Endothelial cell of umbilical vein (primary cell): ENCODE data around the gene ZNF616. TPM values are rescaled to one million over a fixed set of nuclear protein-coding genes. Genes with fewer than 3 reads are reported as not detected.

Experiments
- BruUV-seq: library from RNA; stranded (reverse); fragments of 400-500 nt; replicated peaks from 2 replicates; lab custom pipeline; 2021; lab: Mats Ljungman, UMichigan
- CTCF ChIA-PET: fragments of 300-600, 350-600 bp; sonication (Branson Sonifier 250); formaldehyde crosslinking; loops from one replicate; lab custom pipeline; 2021; ENCODE audit warnings: antibody characterized with exemption, inconsistent platforms; lab: Charles Lee
- POLR2A ChIA-PET: fragments of 300-600, 350-600 bp; sonication (Branson Sonifier 250); formaldehyde crosslinking; loops from one replicate; lab custom pipeline; 2021; ENCODE audit warnings: antibody characterized with exemption, inconsistent platforms; lab: Charles Lee
- DNase-seq: peaks from one replicate; pipeline ENCODE4 v3.0.0-alpha.2; 2011; ENCODE audit warnings: low read depth, low spot score
- FAIRE-seq: peaks from 2 replicates; lab custom pipeline; 2011; peaks lifted over from hg19 to GRCh38; lab: Jason Lieb, UNC
- H2AFZ ChIP-seq: 2 replicates; pipeline ENCODE4 v1.6.0; 2012; ENCODE audit warnings: low read depth, low read length, control low read depth, inconsistent platforms
- H3K27ac ChIP-seq: 2 replicates; pipeline ENCODE4 v1.5.1; 2011; ENCODE audit warnings: low read depth, mild to moderate bottlenecking, control low read depth, low read length, moderate library complexity; ENCODE audit not compliant: insufficient read depth
- H3K27me3 ChIP-seq, 2 experiments: 2 replicates each; pipeline versions ENCODE4 v1.6.0 to v1.6.1; 2011; ENCODE audit warnings: low read length in 2 of 2, mixed read lengths in 1 of 2; ENCODE audit not compliant: control insufficient read depth in 2 of 2, insufficient read depth in 2 of 2
- H3K36me3 ChIP-seq, 2 experiments: 2 replicates in 1 of 2; 3 replicates in 1 of 2; pipeline ENCODE4 v1.5.1; 2011; ENCODE audit warnings: low read length in 2 of 2, mild to moderate bottlenecking in 1 of 2, moderate library complexity in 1 of 2; ENCODE audit not compliant: control insufficient read depth in 2 of 2, insufficient read depth in 2 of 2; ENCODE audit errors: extremely low read depth in 1 of 2
- H3K4me1 ChIP-seq: 3 replicates; pipeline ENCODE4 v1.5.1; 2011; ENCODE audit warnings: mild to moderate bottlenecking, low read length; ENCODE audit not compliant: control insufficient read depth, insufficient read depth; ENCODE audit errors: extremely low read depth
- H3K4me2 ChIP-seq: 2 replicates; pipeline ENCODE4 v1.6.1; 2011; ENCODE audit warnings: low read length, control low read depth, mixed read lengths; ENCODE audit not compliant: insufficient read depth
- H3K4me3 ChIP-seq, 3 experiments: fragments of 200-600 bp in 1 of 3; sonication (generic), shearing (Covaris generic) in 1 of 3; replicated peaks in 1 of 3; 2 replicates each; pipeline ENCODE4 v1.5.1; 2011 to 2016; ENCODE audit warnings: control low read depth in 3 of 3, low read length in 3 of 3, mild to moderate bottlenecking in 2 of 3, inconsistent platforms in 1 of 3, low read depth in 1 of 3, moderate library complexity in 1 of 3; ENCODE audit not compliant: insufficient read depth in 1 of 3
- H3K79me2 ChIP-seq: 2 replicates; pipeline ENCODE4 v1.6.0; 2012; ENCODE audit warnings: low read length, inconsistent platforms; ENCODE audit not compliant: control insufficient read depth, insufficient read depth
- H3K9ac ChIP-seq: replicated peaks from 2 replicates; pipeline ENCODE3; 2011; ENCODE audit warnings: low read length, control low read depth; ENCODE audit not compliant: insufficient read depth; ENCODE audit errors: extremely low read depth
- H3K9me1 ChIP-seq: replicated peaks from 3 replicates; pipeline ENCODE4 v1.6.0; 2011; ENCODE audit warnings: mild to moderate bottlenecking, low read length; ENCODE audit not compliant: control insufficient read depth, insufficient read depth; ENCODE audit errors: extremely low read depth
- H3K9me3 ChIP-seq: replicated peaks from 2 replicates; pipeline ENCODE4 v1.5.1; 2012; ENCODE audit warnings: low read length, inconsistent platforms; ENCODE audit not compliant: control insufficient read depth, insufficient read depth
- H4K20me1 ChIP-seq: replicated peaks from 2 replicates; pipeline ENCODE3; 2011; ENCODE audit warnings: mild to moderate bottlenecking, low read length; ENCODE audit not compliant: control insufficient read depth, insufficient read depth; ENCODE audit errors: extremely low read depth
- EZH2 ChIP-seq: IDR thresholded peaks from 2 replicates; pipeline ENCODE4 v1.6.1; 2012; ENCODE audit warnings: borderline replicate concordance, low read depth, mild to moderate bottlenecking, moderate library complexity, low read length, inconsistent platforms; ENCODE audit not compliant: severe bottlenecking
- FOS ChIP-seq: IDR thresholded peaks from 2 replicates; pipeline ENCODE4 v1.6.1; 2011; ENCODE audit warnings: mild to moderate bottlenecking, low read length, moderate library complexity, borderline replicate concordance; ENCODE audit not compliant: insufficient read depth
- GATA2 ChIP-seq: IDR thresholded peaks from 2 replicates; pipeline ENCODE4 v1.7.0; 2011; ENCODE audit warnings: low read depth, mild to moderate bottlenecking, moderate library complexity, mixed read lengths, low read length; ENCODE audit not compliant: insufficient read length, insufficient read depth
- JUN ChIP-seq: IDR thresholded peaks from 2 replicates; pipeline ENCODE4 v1.6.1; 2011; ENCODE audit warnings: borderline replicate concordance, low read depth; ENCODE audit not compliant: insufficient read length, insufficient read depth
- MAX ChIP-seq: IDR thresholded peaks from 2 replicates; pipeline ENCODE4 v1.6.1; 2011; ENCODE audit not compliant: insufficient read depth, insufficient read length
- MYC ChIP-seq: IDR thresholded peaks from one replicate; pipeline ENCODE4 v1.6.1; 2011; ENCODE audit warnings: mild to moderate bottlenecking, low read depth, low read length
- POLR2A ChIP-seq: IDR thresholded peaks from 2 replicates; pipeline ENCODE4 v1.6.1; 2012; ENCODE audit warnings: low read depth, mild to moderate bottlenecking, control low read depth, low read length
- POLR2AphosphoS5 ChIP-seq: IDR thresholded peaks from 2 replicates; pipeline ENCODE4 v1.6.1; 2012; ENCODE audit warnings: low read depth, mild to moderate bottlenecking, control low read depth, low read length, moderate library complexity; ENCODE audit not compliant: insufficient read depth
- dilution Hi-C: fragments of 300-500 bp; cut with MboI; formaldehyde crosslinking; loops from one replicate; pipeline ENCODE4 v1.15.0; 2019; ENCODE audit warnings: low sequenced_read_pairs; ENCODE audit not compliant: extremely low pct_ligation_motif_present
- intact Hi-C: fragments of 100-400 bp; cut with micrococcal nuclease; formaldehyde crosslinking; loops from one replicate; pipeline ENCODE4 v1.10.0; 2022
- polyA plus RNA-seq, 4 experiments: library from polyadenylated mRNA; depleted of rRNA in 3 of 4; stranded (reverse) in 3 of 4; unstranded in 1 of 4; fragments of >200 nt; gene quantifications; 2 replicates each; pipeline versions ENCODE4 v1.2.1 to v1.2.3, GENCODE V29; 2011 to 2012; ENCODE audit warnings: missing spikeins in 1 of 4
- total RNA-seq: library from RNA; stranded (reverse); gene quantifications from 2 replicates; pipeline ENCODE4 v1.2.3, GENCODE V29; 2021
- TF ChIP-seq, protein P1 (sequence below), 2 donors: IDR thresholded peaks; 1 replicate in 1 of 2; 2 replicates in 1 of 2; pipeline ENCODE4 v1.5.1; 2011; ENCODE audit warnings: low read length in 2 of 2, mild to moderate bottlenecking in 2 of 2, moderate library complexity in 2 of 2, control low read depth in 1 of 2, inconsistent platforms in 1 of 2, low read depth in 1 of 2; ENCODE audit not compliant: insufficient read depth in 1 of 2; ENCODE audit errors: extremely low read depth in 1 of 2

Gene ZNF616
- total and polyA plus RNA-seq, 2 donors (not counting 3 experiments of a cell fraction or from before 2014, with no cell fraction given) = 1.7 to 9.1 TPM

- Histone ChIP-seq H2AFZ (no peak overlapping the region), H3K9me3 (no peaks in the 10 kb centered on the region), H3K36me3 (no peaks in the 10 kb centered on the region), H3K9ac (no peak overlapping the region), H3K4me2 (no peak overlapping the region), H3K79me2 (no peaks in the 10 kb centered on the region), H3K27ac (no peak overlapping the region), H3K9me1 (no peaks in the 10 kb centered on the region), H3K4me1 (peaks cover 4% of the 10 kb centered on the region), H3K27me3 (no peaks in the 10 kb centered on the region), H4K20me1 (no peaks in the 10 kb centered on the region), H3K4me3 (no peak overlapping the region)
- DNase-seq (no peak), FAIRE-seq (no peak)
- TF ChIP-seq FOS (no peak), MYC (no peak), EZH2 (no peak), POLR2AphosphoS5 (no peak), JUN (no peak), POLR2A (no peak), GATA2 (no peak), MAX (no peak)
- TF ChIP-seq, protein P1, sequence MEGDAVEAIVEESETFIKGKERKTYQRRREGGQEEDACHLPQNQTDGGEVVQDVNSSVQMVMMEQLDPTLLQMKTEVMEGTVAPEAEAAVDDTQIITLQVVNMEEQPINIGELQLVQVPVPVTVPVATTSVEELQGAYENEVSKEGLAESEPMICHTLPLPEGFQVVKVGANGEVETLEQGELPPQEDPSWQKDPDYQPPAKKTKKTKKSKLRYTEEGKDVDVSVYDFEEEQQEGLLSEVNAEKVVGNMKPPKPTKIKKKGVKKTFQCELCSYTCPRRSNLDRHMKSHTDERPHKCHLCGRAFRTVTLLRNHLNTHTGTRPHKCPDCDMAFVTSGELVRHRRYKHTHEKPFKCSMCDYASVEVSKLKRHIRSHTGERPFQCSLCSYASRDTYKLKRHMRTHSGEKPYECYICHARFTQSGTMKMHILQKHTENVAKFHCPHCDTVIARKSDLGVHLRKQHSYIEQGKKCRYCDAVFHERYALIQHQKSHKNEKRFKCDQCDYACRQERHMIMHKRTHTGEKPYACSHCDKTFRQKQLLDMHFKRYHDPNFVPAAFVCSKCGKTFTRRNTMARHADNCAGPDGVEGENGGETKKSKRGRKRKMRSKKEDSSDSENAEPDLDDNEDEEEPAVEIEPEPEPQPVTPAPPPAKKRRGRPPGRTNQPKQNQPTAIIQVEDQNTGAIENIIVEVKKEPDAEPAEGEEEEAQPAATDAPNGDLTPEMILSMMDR (IDR thresholded peaks at IDR 0.05; ENCODE audit: extremely low read depth in 1 of 2, insufficient read depth in 1 of 2, low read depth in 1 of 2, low read length in 2 of 2) = no peak
- CTCF ChIA-PET = no interaction called here
- intact Hi-C loops (no loop called here), dilution Hi-C loops (no loop called here)
- POLR2A ChIA-PET = no interaction called here
- no TSS peak for BruUV-seq
Observed at GRCh38 chr19:52176574-52176973, 36.8 kb upstream of the ZNF616 start.
